Body of pancreas (tissue), 4 donors: Measurements from ENCODE around the gene FBXO8.

Experiments
- POLR2A ChIP-seq, 3 donors: fragments of 450-650 bp; IDR thresholded peaks; one replicate each; pipeline ENCODE4 v1.6.1; 2016; ENCODE audit warnings: antibody characterized with exemption in 3 of 3, mild to moderate bottlenecking in 2 of 3
- TF ChIP-seq, protein P1 (sequence below), 7 experiments: fragments of 450-650 bp in 4 of 7; fragments of 200-600 bp in 3 of 7; sonication (generic) in 3 of 7; IDR thresholded peaks; one replicate each; pipeline ENCODE4 v1.5.1; 2016 to 2019; ENCODE audit warnings: antibody characterized with exemption in 7 of 7

DNA sequence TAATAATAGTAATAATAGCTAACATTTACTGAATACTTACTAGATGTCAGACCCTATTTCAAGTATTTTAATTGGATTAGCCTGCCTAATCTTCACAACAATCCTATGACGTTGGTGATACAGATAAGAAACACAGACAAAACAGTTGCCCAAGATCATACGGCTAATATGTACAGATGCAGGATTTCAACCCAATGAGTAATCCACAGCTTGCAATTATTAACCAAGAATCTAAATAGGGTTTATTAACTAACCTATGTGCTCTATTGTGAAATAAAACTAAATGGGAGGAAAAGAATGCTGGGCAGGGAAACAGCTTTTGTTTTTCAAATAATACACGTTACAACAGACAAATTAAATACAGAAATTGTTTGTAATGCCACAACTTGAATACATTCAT lies 23.4 kb downstream of the FBXO8 start:
- no peak for TF ChIP-seq POLR2A (IDR thresholded peaks at IDR 0.05)
- TF ChIP-seq, protein P1, sequence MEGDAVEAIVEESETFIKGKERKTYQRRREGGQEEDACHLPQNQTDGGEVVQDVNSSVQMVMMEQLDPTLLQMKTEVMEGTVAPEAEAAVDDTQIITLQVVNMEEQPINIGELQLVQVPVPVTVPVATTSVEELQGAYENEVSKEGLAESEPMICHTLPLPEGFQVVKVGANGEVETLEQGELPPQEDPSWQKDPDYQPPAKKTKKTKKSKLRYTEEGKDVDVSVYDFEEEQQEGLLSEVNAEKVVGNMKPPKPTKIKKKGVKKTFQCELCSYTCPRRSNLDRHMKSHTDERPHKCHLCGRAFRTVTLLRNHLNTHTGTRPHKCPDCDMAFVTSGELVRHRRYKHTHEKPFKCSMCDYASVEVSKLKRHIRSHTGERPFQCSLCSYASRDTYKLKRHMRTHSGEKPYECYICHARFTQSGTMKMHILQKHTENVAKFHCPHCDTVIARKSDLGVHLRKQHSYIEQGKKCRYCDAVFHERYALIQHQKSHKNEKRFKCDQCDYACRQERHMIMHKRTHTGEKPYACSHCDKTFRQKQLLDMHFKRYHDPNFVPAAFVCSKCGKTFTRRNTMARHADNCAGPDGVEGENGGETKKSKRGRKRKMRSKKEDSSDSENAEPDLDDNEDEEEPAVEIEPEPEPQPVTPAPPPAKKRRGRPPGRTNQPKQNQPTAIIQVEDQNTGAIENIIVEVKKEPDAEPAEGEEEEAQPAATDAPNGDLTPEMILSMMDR (IDR thresholded peaks at IDR 0.05), result no peak
